ENCODE data around the gene PRKAA1.
A peak's percentile ranks its signal among the peaks of the same experiment; 100 is the strongest.
"Not testable (repeated sequence)": the region's sequence is repeated elsewhere in the genome, so short reads cannot be mapped to it uniquely, and the experiment has no call there.

Gene PRKAA1

GRCh38 chr5:40736103-40736875, 61.9 kb downstream of the PRKAA1 start:
- H3K27me3 ChIP-seq: no peaks in the 10 kb centered on the region
- peaks cover 34 to 68% (median 44%) of the 10 kb centered on the region in 11 experiments for H3K36me3 ChIP-seq
- no peak overlapping the region for H3K4me2 ChIP-seq
- H3K4me1 ChIP-seq: peaks cover 0 to 36% (median 6%) of the 10 kb centered on the region in 10 experiments; a peak in 11 of 20 replicates
- H3K4me3 ChIP-seq: no peak overlapping the region
- peaks cover 0 to 13% (median 4%) of the 10 kb centered on the region in 11 experiments; a peak in 5 of 22 replicates for H4K20me1 ChIP-seq
- no peak overlapping the region for H3K27ac ChIP-seq
- H3K9ac ChIP-seq: no peak overlapping the region
- H3K9me3 ChIP-seq (replicated peaks in 1 of 11): peaks cover 9 to 33% (median 24%) of the 10 kb centered on the region in 11 experiments; a peak in 21 of 22 replicates
- TF ChIP-seq Cebpa-rat (IDR thresholded peaks at IDR 0.05): no peak

DNA sequence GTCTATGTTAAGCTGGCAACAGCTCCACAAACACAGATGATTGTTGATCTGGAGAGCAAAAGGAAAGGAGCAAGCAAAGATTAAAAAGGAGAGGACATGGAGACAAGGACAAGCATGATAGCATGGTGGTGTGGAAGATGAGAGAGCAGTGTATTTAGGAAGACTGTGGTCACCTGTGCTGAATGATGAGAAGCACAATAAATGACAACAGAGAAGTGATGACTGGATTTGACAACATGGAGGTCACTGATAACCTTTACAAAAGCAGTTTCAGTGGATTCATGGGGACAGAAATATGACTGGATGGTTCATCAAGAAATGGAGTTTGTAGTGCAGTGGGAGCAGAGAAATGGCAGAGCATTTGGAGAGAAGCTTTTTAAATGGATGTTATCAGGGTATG, 62.6 kb downstream of the PRKAA1 start:
- Histone ChIP-seq H3K27ac (0 out of 22 replicates have a peak overlapping the region, but pooled peaks of 1 of the 11 experiments have one; percentile 2), H3K36me3 (peaks cover 30 to 62% (median 40%) of the 10 kb centered on the region in 11 experiments; a peak in 21 of 22 replicates), H3K4me1 (peaks cover 0 to 36% (median 6%) of the 10 kb centered on the region in 10 experiments; a peak in 11 of 20 replicates), H3K9me3 (replicated peaks in 1 of 11) (peaks cover 4 to 26% (median 17%) of the 10 kb centered on the region in 11 experiments; a peak in 19 of 22 replicates), H3K27me3 (no peaks in the 10 kb centered on the region), H3K4me2 (0 out of 22 replicates have a peak overlapping the region, but pooled peaks of 2 of the 11 experiments have one; percentile 1 to 5), H3K4me3 (no peak overlapping the region), H3K9ac (no peak overlapping the region), H4K20me1 (peaks cover 0 to 13% (median 4%) of the 10 kb centered on the region in 11 experiments; a peak in 5 of 22 replicates)
- TF ChIP-seq Cebpa-rat (IDR thresholded peaks at IDR 0.05): no peak

- Histone ChIP-seq H3K4me2 (0 out of 22 replicates have a peak overlapping the region, but pooled peaks of 2 of the 11 experiments have one; percentile 5 to 29), H3K9ac (no peak overlapping the region), H3K9me3 (replicated peaks in 1 of 11) (peaks cover 0 to 20% (median 11%) of the 10 kb centered on the region in 11 experiments; a peak in 16 of 22 replicates), H3K27me3 (no peaks in the 10 kb centered on the region), H4K20me1 (peaks cover 0 to 13% (median 4%) of the 10 kb centered on the region in 11 experiments; a peak in 5 of 22 replicates), H3K4me1 (peaks cover 0 to 36% (median 6%) of the 10 kb centered on the region in 10 experiments; a peak in 11 of 20 replicates), H3K36me3 (peaks cover 24 to 62% (median 34%) of the 10 kb centered on the region in 11 experiments; a peak in 21 of 22 replicates), H3K4me3 (no peak overlapping the region), H3K27ac (no peak overlapping the region)
- no peak for TF ChIP-seq Cebpa-rat (IDR thresholded peaks at IDR 0.05)
Observed at GRCh38 chr5:40734986-40735385, 63.2 kb downstream of the PRKAA1 start.

- TF ChIP-seq Cebpa-rat (IDR thresholded peaks at IDR 0.05): no peak
- H3K4me2 ChIP-seq: peak overlapping the region in 5 of 11 experiments; percentile 5 to 71 (median 19); a peak in 5 of 22 replicates
Observed at GRCh38 chr5:40733879-40734563, 64.2 kb downstream of the PRKAA1 start.

DNA sequence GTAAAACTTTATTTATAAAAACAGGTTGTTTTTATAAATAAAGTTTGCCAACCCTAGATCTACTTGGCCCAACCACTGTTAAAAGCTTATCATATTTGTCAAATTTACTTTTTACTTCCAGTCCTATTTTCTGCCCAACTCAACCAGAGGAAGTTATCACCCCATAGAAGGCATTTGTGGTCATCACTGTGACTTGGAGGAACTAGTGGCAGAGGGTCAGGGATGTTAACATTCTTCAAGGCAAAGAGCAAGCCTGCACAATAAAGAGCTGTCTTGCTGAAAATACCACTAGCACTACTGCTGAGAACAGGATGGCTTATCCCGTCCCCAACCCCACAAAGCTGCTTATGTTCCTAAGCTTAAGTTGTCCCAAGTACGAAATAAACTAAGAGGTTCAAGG, 64.7 kb downstream of the PRKAA1 start:
- no peak overlapping the region for H3K4me3 ChIP-seq
- H3K27me3 ChIP-seq: no peaks in the 10 kb centered on the region
- no peak overlapping the region for H3K27ac ChIP-seq
- peaks cover 20 to 60% (median 37%) of the 10 kb centered on the region in 11 experiments; a peak in 21 of 22 replicates for H3K36me3 ChIP-seq
- no peak for TF ChIP-seq Cebpa-rat (IDR thresholded peaks at IDR 0.05)
- peak overlapping the region in 5 of 11 experiments; percentile 5 to 71 (median 19); a peak in 6 of 22 replicates for H3K4me2 ChIP-seq
- H4K20me1 ChIP-seq: peaks cover 0 to 13% (median 4%) of the 10 kb centered on the region in 11 experiments; a peak in 5 of 22 replicates
- peaks cover 0 to 36% (median 6%) of the 10 kb centered on the region in 10 experiments; a peak in 11 of 20 replicates for H3K4me1 ChIP-seq
- no peak overlapping the region for H3K9ac ChIP-seq
- peaks cover 0 to 9% (median 0%) of the 10 kb centered on the region in 11 experiments; a peak in 5 of 22 replicates for H3K9me3 ChIP-seq (replicated peaks in 1 of 11)

More at GRCh38 chr5:40733879-40734563, 64.2 kb downstream of the PRKAA1 start:
- Histone ChIP-seq H3K4me1 (peaks cover 0 to 36% (median 6%) of the 10 kb centered on the region in 10 experiments; a peak in 11 of 20 replicates), H3K27me3 (no peaks in the 10 kb centered on the region), H3K9me3 (replicated peaks in 1 of 11) (peaks cover 0 to 13% (median 4%) of the 10 kb centered on the region in 11 experiments; a peak in 10 of 22 replicates), H3K27ac (no peak overlapping the region), H3K4me3 (no peak overlapping the region), H3K9ac (no peak overlapping the region), H4K20me1 (peaks cover 0 to 13% (median 4%) of the 10 kb centered on the region in 11 experiments; a peak in 5 of 22 replicates), H3K36me3 (peaks cover 22 to 60% (median 35%) of the 10 kb centered on the region in 11 experiments; a peak in 21 of 22 replicates)

DNA sequence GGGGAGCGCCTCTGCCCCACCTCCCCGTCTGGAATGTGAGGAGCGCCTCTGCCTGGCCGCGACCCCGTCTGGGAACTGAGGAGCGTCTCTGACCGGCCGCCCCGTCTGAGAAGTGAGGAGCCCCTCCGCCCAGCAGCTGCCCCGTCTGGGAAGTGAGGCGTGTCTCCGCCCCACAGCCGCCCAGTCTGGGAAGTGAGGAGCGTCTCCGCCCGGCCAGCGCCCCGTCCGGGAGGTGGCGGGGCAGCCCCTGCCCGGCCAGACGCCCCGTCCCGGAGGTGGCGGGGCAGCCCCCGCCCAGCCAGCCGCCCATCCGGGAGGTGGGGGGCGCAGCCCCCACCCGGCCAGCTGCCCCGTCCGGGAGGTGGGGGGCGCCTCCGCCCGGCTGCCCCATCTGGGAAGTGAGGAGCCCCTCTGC, 75.7 kb downstream of the PRKAA1 start:
- Histone ChIP-seq H3K36me3 (peaks cover 65 to 94% (median 82%) of the 10 kb centered on the region in 11 experiments), H3K9me3 (replicated peaks in 1 of 11) (peaks cover 39 to 67% (median 56%) of the 10 kb centered on the region in 11 experiments), H3K4me3 (peak overlapping the region in 3 of 10 experiments; percentile 17 to 28 (median 23); a peak in 1 of 20 replicates)
- not testable (repeated sequence) for H3K9ac ChIP-seq, H3K4me1 ChIP-seq, H4K20me1 ChIP-seq, H3K27me3 ChIP-seq, H3K4me2 ChIP-seq, H3K27ac ChIP-seq

GRCh38 chr5:40720069-40720468, 78.1 kb downstream of the PRKAA1 start:
- Histone ChIP-seq H3K9me3 (replicated peaks in 1 of 11) (peaks cover 39 to 59% (median 54%) of the 10 kb centered on the region in 11 experiments), H3K36me3 (peaks cover 57 to 92% (median 84%) of the 10 kb centered on the region in 11 experiments), H3K27ac (no peak overlapping the region), H3K9ac (no peak overlapping the region), H3K4me1 (no peaks in the 10 kb centered on the region), H3K4me3 (no peak overlapping the region), H3K4me2 (no peak overlapping the region), H4K20me1 (no peaks in the 10 kb centered on the region), H3K27me3 (no peaks in the 10 kb centered on the region)
- TF ChIP-seq Cebpa-rat (IDR thresholded peaks at IDR 0.05): no peak

DNA sequence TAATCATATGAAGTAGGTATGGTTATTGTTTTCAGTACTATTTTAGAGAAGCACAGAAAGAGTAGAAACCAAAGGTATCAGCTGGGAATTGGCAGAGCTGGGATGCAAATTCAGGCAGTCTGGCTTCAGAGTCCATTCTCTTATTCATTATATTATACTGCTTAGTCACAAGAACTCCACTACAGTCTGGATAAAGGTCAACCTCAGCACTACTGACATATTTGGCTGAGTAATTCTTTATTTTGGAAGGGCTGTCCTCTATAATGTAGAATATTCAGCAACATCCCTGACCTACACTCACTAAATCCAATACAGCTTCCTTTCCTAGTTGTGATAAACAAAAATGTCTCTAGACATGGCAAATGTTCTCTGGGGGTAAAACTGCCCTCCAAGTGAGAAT, 80.9 kb downstream of the PRKAA1 start:
- H3K9me3 ChIP-seq (replicated peaks in 1 of 11): peaks cover 20 to 36% (median 33%) of the 10 kb centered on the region in 11 experiments
- no peak for TF ChIP-seq Cebpa-rat (IDR thresholded peaks at IDR 0.05)
- H3K27me3 ChIP-seq: no peaks in the 10 kb centered on the region
- no peaks in the 10 kb centered on the region for H3K4me1 ChIP-seq
- no peak overlapping the region for H3K4me2 ChIP-seq
- no peak overlapping the region for H3K9ac ChIP-seq
- H3K36me3 ChIP-seq: peaks cover 36 to 78% (median 63%) of the 10 kb centered on the region in 11 experiments
- no peaks in the 10 kb centered on the region for H4K20me1 ChIP-seq
- no peak overlapping the region for H3K27ac ChIP-seq
- H3K4me3 ChIP-seq: no peak overlapping the region

Measured in BLaER1 treated with 17β-estradiol and CSF1 and Interleukin-3, amounts not matched to agents 10 nM and 100 nM (cell line).